Esophagus squamous epithelium (tissue), 4 donors: ENCODE data around the gene RETREG2.

Experiments
- POLR2A ChIP-seq, 4 donors: fragments of 450-650 bp; IDR thresholded peaks; one replicate each; pipeline ENCODE4 v1.6.1; 2017; ENCODE audit warnings: antibody characterized with exemption in 4 of 4, mild to moderate bottlenecking in 4 of 4, moderate library complexity in 3 of 4
- TF ChIP-seq, protein P1 (sequence below), 6 experiments: fragments of 450-650 bp in 4 of 6; fragments of 200-600 bp in 2 of 6; sonication (generic) in 2 of 6; IDR thresholded peaks; one replicate each; pipeline ENCODE4 v1.5.1; 2016 to 2019; ENCODE audit warnings: antibody characterized with exemption in 6 of 6, mild to moderate bottlenecking in 4 of 6, moderate library complexity in 4 of 6

DNA sequence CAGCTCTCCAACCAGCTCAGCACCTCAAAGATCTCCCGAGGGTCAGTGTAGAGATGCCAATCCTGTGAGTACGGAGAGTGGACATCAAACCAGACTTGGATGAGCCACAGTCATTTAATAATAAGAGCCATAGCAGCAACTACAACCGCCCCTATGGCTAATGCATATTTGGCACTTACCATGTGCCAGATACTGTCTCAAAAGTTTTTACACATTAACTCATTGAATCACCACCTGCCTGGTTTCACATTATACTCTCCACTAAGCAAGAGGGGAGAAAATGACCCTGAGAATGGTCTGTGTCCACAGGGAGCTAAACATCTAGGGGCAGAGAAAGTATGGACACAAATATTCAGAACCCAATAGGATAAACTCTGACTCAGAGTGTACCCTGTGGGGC lies 3.9 kb upstream of the RETREG2 start:
- TF ChIP-seq POLR2A (IDR thresholded peaks at IDR 0.05): no peak
- TF ChIP-seq, protein P1, sequence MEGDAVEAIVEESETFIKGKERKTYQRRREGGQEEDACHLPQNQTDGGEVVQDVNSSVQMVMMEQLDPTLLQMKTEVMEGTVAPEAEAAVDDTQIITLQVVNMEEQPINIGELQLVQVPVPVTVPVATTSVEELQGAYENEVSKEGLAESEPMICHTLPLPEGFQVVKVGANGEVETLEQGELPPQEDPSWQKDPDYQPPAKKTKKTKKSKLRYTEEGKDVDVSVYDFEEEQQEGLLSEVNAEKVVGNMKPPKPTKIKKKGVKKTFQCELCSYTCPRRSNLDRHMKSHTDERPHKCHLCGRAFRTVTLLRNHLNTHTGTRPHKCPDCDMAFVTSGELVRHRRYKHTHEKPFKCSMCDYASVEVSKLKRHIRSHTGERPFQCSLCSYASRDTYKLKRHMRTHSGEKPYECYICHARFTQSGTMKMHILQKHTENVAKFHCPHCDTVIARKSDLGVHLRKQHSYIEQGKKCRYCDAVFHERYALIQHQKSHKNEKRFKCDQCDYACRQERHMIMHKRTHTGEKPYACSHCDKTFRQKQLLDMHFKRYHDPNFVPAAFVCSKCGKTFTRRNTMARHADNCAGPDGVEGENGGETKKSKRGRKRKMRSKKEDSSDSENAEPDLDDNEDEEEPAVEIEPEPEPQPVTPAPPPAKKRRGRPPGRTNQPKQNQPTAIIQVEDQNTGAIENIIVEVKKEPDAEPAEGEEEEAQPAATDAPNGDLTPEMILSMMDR (IDR thresholded peaks at IDR 0.05): no peak
